GM19468 (cell line): Measurements from ENCODE around the gene UQCC2.

Experiments
- ATAC-seq: cut with Tn5 transposase; IDR thresholded peaks from one replicate; pipeline ENCODE4 v1.9.1; 2021; ENCODE audit warnings: mild to moderate bottlenecking, moderate library complexity, moderate number of reproducible peaks; ENCODE audit not compliant: unreplicated experiment; ENCODE audit errors: extremely low read depth

Gene UQCC2

DNA sequence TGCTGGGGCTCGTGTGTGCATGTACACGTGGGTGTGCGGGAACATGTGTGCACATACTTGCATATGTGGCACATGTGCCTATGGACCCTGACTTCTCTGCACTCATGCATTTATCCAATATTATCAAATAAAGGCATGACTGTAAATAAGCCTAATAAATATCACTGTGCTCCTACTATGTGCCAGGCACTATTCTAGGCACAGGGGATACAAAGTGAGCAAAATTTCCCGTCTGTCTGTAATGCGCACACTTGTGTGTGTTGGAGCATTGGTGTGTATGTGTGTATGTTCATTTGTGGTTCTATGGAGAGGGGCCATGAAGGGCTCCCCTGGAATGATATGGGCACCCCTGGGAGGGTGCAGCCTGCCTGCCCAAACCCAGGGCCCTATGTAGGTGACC lies 48.5 kb downstream of the UQCC2 start:
- no peak for ATAC-seq

DNA sequence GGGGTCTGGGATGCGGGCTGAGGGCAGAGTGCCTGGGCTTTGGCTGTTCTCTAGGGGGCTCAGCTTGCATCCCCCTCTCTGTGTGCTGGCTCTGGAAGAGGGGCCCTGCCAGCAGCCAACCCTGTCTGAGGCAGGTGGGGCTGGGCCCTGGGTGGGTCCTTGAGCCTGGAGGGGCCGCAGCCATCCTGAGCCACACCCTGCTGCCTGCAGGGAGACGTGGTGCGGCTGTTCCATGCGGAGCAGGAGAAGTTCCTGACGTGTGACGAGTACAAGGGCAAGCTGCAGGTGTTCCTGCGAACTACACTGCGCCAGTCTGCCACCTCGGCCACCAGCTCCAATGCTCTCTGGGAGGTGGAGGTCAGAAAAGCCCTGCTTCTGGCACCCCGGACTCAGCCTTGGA lies 49.2 kb downstream of the UQCC2 start:
- ATAC-seq, result no peak

DNA sequence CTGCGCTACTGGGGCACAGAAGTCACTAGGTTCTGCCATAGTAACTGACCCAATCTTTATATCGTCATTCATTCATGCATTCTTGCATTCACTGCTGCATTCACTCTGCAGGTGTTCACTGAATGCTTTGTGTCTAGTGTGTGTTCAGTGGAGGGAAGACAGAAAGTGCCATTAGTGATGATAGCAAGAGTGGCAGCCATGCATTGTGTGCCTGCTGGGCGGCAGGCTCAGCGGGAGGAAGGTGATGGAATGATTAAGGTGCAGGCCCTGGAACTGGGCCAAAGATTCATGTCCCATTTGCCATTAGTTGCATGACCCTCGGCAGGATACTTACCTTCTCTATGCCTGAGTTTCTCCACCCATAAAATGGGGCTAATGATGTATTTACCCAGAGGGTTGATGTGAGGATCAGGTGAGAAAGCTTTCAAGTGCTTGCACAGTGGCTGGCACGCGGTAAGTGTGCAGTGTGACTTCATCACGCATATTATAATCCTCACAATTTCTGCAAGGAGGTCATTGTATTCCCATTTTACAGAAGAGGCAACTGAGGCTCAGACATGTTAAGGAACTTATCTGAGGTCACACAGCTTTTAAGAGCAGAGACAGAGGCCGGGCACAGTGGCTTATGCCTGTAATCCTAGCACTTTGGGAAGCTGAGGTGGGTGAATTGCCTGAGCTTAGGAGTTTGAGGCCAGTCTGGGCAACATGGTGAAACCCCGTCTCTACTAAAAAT lies 50.2 kb downstream of the UQCC2 start:
- no peak for ATAC-seq

DNA sequence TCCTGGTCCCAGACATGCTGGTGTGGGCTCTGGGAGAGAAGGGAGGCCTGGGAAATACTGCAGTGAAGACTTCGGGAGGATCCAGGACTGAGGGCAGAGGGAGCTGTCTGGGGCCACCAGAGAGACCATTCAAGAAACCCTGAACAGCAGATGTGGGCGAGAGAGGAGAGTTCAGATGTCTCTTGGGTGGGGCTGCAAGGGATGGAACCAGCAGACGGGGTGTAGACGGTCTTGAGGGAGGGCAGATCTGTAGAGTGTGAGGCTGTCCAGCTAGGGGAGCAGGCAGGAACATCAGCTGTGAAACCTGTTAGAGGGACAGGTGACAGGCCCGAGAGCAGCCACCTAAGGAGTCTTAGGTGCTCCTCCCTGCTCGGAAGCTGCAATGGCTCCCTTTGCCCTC lies 51.5 kb downstream of the UQCC2 start:
- ATAC-seq, result no peak

- no peak for ATAC-seq
Observed at GRCh38 chr6:33658982-33659689, 52.4 kb downstream of the UQCC2 start.

- no peak for ATAC-seq
Observed at GRCh38 chr6:33656844-33657243, 54.7 kb downstream of the UQCC2 start.

GRCh38 chr6:33654831-33655554 lies 56.5 kb downstream of the UQCC2 start:
- ATAC-seq, result no peak

- no peak for ATAC-seq
Observed at GRCh38 chr6:33652002-33652401, 59.5 kb downstream of the UQCC2 start.

DNA sequence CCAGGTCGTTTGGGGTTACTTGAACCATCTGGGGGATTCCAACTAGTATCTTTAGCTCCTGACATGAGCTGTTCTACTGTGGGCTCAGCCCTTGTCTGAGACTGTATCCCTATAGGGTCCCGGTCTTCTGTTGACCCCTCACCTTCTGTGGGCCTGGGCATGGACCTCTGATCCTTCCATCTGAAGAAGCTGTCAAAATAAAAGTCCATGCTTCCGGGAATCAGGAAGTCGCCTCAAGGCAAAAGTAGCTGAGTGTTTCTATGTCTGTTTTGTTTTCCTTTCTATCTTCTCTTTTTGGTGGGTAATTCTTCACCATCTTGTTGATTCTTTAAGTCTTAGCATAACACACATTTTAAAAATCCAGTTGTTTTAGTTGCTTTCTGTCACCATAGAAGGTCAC lies 60.1 kb downstream of the UQCC2 start:
- ATAC-seq, result no peak
